IMR-90 (cell line): Measurements from ENCODE around the gene MYPN. TPM values are rescaled to one million over a fixed set of nuclear protein-coding genes. Genes with fewer than 3 reads are reported as not detected.

Experiments used
- ATAC-seq: fragments of 200-7000 bp; cut with Tn5 transposase; 2 replicates; pipeline ENCODE4 v1.9.1; 2020; ENCODE audit warnings: low read depth, mild to moderate bottlenecking, moderate library complexity
- BruUV-seq: library from RNA; stranded (reverse); fragments of 400-500 nt; replicated peaks from 2 replicates; lab custom pipeline; 2021; lab: Mats Ljungman, UMichigan
- CTCF ChIA-PET: fragments of 300-600 bp; formaldehyde crosslinking; extraction: SDS; loops from one replicate; lab custom pipeline; 2021; ENCODE audit warnings: antibody characterized with exemption; lab: Yijun Ruan, JAX
- POLR2A ChIA-PET: fragments of 300-600 bp; sonication (Branson Sonifier 250); formaldehyde crosslinking; loops from one replicate; lab custom pipeline; 2022; ENCODE audit warnings: antibody characterized with exemption; ENCODE audit not compliant: unreplicated experiment; lab: Charles Lee
- DNase-seq: peaks from one replicate; pipeline ENCODE4 v3.0.0; 2013
- H2AFZ ChIP-seq: replicated peaks from 2 replicates; pipeline ENCODE3; 2013; ENCODE audit warnings: low read length, mild to moderate bottlenecking; ENCODE audit not compliant: poor library complexity
- H2AK5ac ChIP-seq: 2 replicates; pipeline ENCODE4 v1.6.1; 2013; ENCODE audit warnings: low read depth, low read length, inconsistent platforms
- H2AK9ac ChIP-seq: replicated peaks from 2 replicates; pipeline ENCODE3; 2013; ENCODE audit warnings: mild to moderate bottlenecking, low read depth, low read length, moderate library complexity; ENCODE audit not compliant: poor library complexity
- H2BK120ac ChIP-seq: 2 replicates; pipeline ENCODE4 v1.6.1; 2013; ENCODE audit warnings: low read depth, low read length, inconsistent platforms
- H2BK15ac ChIP-seq: 3 replicates; pipeline ENCODE4 v1.6.1; 2013; ENCODE audit warnings: low read depth, low read length, inconsistent platforms
- H2BK20ac ChIP-seq: 2 replicates; pipeline ENCODE4 v1.6.1; 2013; ENCODE audit warnings: low read depth, mild to moderate bottlenecking, inconsistent platforms, low read length, moderate library complexity
- H2BK5ac ChIP-seq: 2 replicates; pipeline ENCODE4 v1.6.1; 2013; ENCODE audit warnings: mild to moderate bottlenecking, low read depth, low read length, inconsistent platforms; ENCODE audit not compliant: poor library complexity, severe bottlenecking
- H3K14ac ChIP-seq: replicated peaks from 2 replicates; pipeline ENCODE4 v1.6.1; 2013; ENCODE audit warnings: low read depth, low read length, inconsistent platforms
- H3K18ac ChIP-seq: 2 replicates; pipeline ENCODE4 v1.6.1; 2013; ENCODE audit warnings: low read depth, low read length, control low read depth
- H3K23ac ChIP-seq: 2 replicates; pipeline ENCODE4 v1.6.1; 2013; ENCODE audit warnings: low read depth, low read length, inconsistent platforms
- H3K27ac ChIP-seq: 2 replicates; pipeline ENCODE4 v1.5.1; 2013; ENCODE audit warnings: mild to moderate bottlenecking, control low read depth, low read length; ENCODE audit not compliant: insufficient read depth
- H3K27me3 ChIP-seq: 2 replicates; pipeline ENCODE4 v1.6.1; 2013; ENCODE audit warnings: low read length; ENCODE audit not compliant: control insufficient read depth, insufficient read depth
- H3K36me3 ChIP-seq: 2 replicates; pipeline ENCODE4 v1.6.1; 2013; ENCODE audit warnings: low read length, mixed read lengths; ENCODE audit not compliant: control insufficient read depth, insufficient read depth
- H3K4ac ChIP-seq: 2 replicates; pipeline ENCODE4 v1.6.1; 2013; ENCODE audit warnings: low read depth, low read length, inconsistent platforms
- H3K4me1 ChIP-seq: 2 replicates; pipeline ENCODE4 v1.6.1; 2013; ENCODE audit warnings: low read length, mixed read lengths; ENCODE audit not compliant: control insufficient read depth, insufficient read depth
- H3K4me2 ChIP-seq: 2 replicates; pipeline ENCODE4 v1.6.1; 2013; ENCODE audit warnings: low read depth, mild to moderate bottlenecking, control low read depth, low read length, moderate library complexity
- H3K4me3 ChIP-seq: 2 replicates; pipeline ENCODE4 v1.5.1; 2013; ENCODE audit warnings: low read depth, mild to moderate bottlenecking, control low read depth, low read length, moderate library complexity; ENCODE audit not compliant: insufficient read depth
- H3K56ac ChIP-seq: 2 replicates; pipeline ENCODE4 v1.6.1; 2013; ENCODE audit warnings: low read length, inconsistent platforms; ENCODE audit not compliant: insufficient read depth; ENCODE audit errors: extremely low read depth
- H3K79me1 ChIP-seq, 2 experiments: 2 replicates each; pipeline ENCODE4 v1.6.1; 2013; ENCODE audit warnings: low read length in 2 of 2, inconsistent platforms in 1 of 2, low read depth in 1 of 2
- H3K9ac ChIP-seq: 2 replicates; pipeline ENCODE4 v1.6.1; 2013; ENCODE audit warnings: low read depth, low read length, control low read depth
- H3K9me1 ChIP-seq: 2 replicates; pipeline ENCODE4 v1.6.1; 2013; ENCODE audit warnings: low read length, inconsistent platforms; ENCODE audit not compliant: insufficient read depth
- H3K9me3 ChIP-seq: 2 replicates; pipeline ENCODE4 v1.6.1; 2013; ENCODE audit warnings: low read length; ENCODE audit not compliant: control insufficient read depth, insufficient read depth
- H4K20me1 ChIP-seq: 2 replicates; pipeline ENCODE4 v1.6.1; 2013; ENCODE audit warnings: low read length, inconsistent platforms; ENCODE audit not compliant: insufficient read depth
- H4K5ac ChIP-seq: 2 replicates; pipeline ENCODE4 v1.6.1; 2013; ENCODE audit warnings: mild to moderate bottlenecking, low read depth, low read length, control low read depth
- H4K8ac ChIP-seq, 2 experiments: 2 replicates each; pipeline ENCODE4 v1.6.1; 2013; ENCODE audit warnings: low read depth in 2 of 2, low read length in 2 of 2, control low read depth in 1 of 2, inconsistent platforms in 1 of 2
- H4K91ac ChIP-seq: 2 replicates; pipeline ENCODE4 v1.6.1; 2013; ENCODE audit warnings: low read depth, low read length, inconsistent platforms; ENCODE audit not compliant: insufficient read depth
- MXI1 ChIP-seq: IDR thresholded peaks from 2 replicates; pipeline ENCODE4 v1.6.1; 2012; ENCODE audit warnings: low read depth, mild to moderate bottlenecking, low read length, moderate library complexity, borderline replicate concordance
- RAD21 ChIP-seq: IDR thresholded peaks from 2 replicates; pipeline ENCODE4 v1.6.1; 2012; ENCODE audit warnings: low read length, improper control_type of control experiment
- SMC3 ChIP-seq: fragments of 150-350 bp; IDR thresholded peaks from 2 replicates; pipeline ENCODE4 v1.6.1; 2016; ENCODE audit warnings: low read depth, mild to moderate bottlenecking, antibody characterized with exemption, low read length, moderate library complexity
- WGBS, 2 experiments: methylation state at CpG; one replicate each; pipeline versions ENCODE4 v1.1.5 to v1.1.7; 2013; ENCODE audit warnings: missing lambda C conversion rate in 2 of 2; ENCODE audit not compliant: insufficient read length in 1 of 2; ENCODE audit errors: extremely low coverage in 2 of 2; 5-methylcytosine and 5-hydroxymethylcytosine counted together
- dilution Hi-C: fragments of 300-500 bp; cut with HindIII; formaldehyde crosslinking; loops from one replicate; pipeline ENCODE4 v1.14.3; 2018; ENCODE audit warnings: low sequenced_read_pairs; ENCODE audit not compliant: unreplicated experiment
- in situ Hi-C: fragments of 300-500 bp; cut with MboI; formaldehyde crosslinking; loops from 3 replicates; pipeline ENCODE4 v1.14.3; 2019; ENCODE audit warnings: low sequenced_read_pairs, inconsistent platforms, mixed read lengths
- intact Hi-C: fragments of 100-400 bp; cut with micrococcal nuclease; formaldehyde crosslinking; loops from 2 replicates; pipeline ENCODE4 v1.10.0; 2022
- polyA plus RNA-seq, 3 experiments: library from polyadenylated mRNA; depleted of rRNA; stranded (reverse); fragments of >200 nt; gene quantifications; 2 replicates each; pipeline ENCODE4 v1.2.3, GENCODE V29; 2012; ENCODE audit warnings: low replicate concordance in 1 of 3
- total RNA-seq: library from RNA; depleted of rRNA; stranded (reverse); fragments of >200 nt; gene quantifications from 2 replicates; pipeline ENCODE4 v1.2.3, GENCODE V29; 2012
- TF ChIP-seq, protein P1 (sequence below): conservative IDR thresholded peaks from 2 replicates; pipeline ENCODE4 v1.5.1; 2012; ENCODE audit warnings: mild to moderate bottlenecking, low read depth, low read length, improper control_type of control experiment

Gene MYPN
- total and polyA plus RNA-seq, 2 of the 4 experiments (the other 2 are of a cell fraction), result 7.8 to 13.1 TPM

DNA sequence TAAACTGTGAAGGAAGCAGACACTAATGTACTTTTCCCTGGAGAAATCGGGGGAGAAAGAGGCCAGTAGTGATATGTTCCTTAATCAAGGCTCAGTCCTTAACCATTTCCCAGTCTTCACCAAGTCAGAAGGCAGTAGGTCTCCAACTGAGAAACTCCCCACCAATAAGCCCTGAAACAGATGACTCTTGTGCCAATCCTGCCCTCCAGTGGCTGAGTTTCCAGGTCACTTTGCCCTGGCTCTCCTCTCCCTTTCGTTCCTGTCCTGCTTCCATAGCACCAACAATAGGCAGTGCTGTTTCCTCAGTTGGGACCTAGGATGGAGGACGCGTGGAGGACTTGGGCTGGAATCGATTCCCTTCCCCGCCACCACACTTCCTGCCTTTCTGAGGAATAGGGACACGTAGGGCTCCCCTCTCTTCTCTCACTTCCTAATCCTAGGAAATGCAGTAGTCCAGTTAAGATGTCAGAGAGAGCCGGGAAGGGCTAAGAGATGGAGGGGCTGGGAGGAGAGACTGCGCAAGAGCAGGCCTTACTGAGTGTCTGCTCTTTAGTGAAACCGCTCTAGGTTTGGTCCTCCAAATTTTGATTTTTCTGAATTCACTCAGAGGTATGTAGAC is 99.2 kb downstream of the MYPN start (continued):
- TF ChIP-seq SMC3, result peak; percentile 77

DNA sequence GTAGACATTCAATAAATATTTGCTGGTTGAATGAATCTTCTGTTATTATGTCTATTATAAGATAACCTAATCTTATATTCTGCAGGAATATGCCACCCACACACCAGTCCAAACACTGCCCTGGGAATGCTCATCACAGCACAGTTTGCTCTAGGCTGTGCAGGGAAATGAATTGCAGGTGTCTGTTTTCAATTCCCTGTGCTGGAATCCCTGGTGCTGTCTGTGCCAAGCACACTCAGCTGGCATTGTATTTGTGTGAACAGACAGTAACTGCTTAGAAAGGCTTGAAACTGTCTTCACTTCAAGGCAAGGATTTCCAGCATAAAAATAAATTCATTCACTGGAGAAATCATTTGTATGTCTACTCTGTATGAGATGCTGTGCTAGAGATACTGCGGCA is 102.4 kb downstream of the MYPN start:
- Histone ChIP-seq H2BK120ac (no peak overlapping the region), H4K91ac (no peak overlapping the region), H2AK9ac (no peak overlapping the region), H3K18ac (no peak overlapping the region), H2AFZ (no peak overlapping the region), H3K23ac (no peak overlapping the region), H3K27ac (no peak overlapping the region), H3K36me3 (peaks cover 1% of the 10 kb centered on the region; the same call in 1 of the 2 replicates), H3K56ac (no peak overlapping the region), H3K9ac (no peak overlapping the region), H2BK15ac (no peak overlapping the region), H3K9me1 (no peaks in the 10 kb centered on the region), H4K8ac (no peak overlapping the region), H3K27me3 (no peaks in the 10 kb centered on the region), H3K9me3 (no peaks in the 10 kb centered on the region), H3K4me1 (peaks cover 2% of the 10 kb centered on the region), H3K4ac (no peak overlapping the region), H4K20me1 (no peaks in the 10 kb centered on the region), H3K14ac (no peak overlapping the region), H2BK5ac (no peak overlapping the region), H4K5ac (no peak overlapping the region), H3K4me3 (no peak overlapping the region), H2BK20ac (no peak overlapping the region), H2AK5ac (no peak overlapping the region), H3K79me1 (no peaks in the 10 kb centered on the region), H3K4me2 (no peak overlapping the region)
- POLR2A ChIA-PET, result no interaction called here
- ATAC-seq, result no peak
- in situ Hi-C loops (no loop called here), intact Hi-C loops (loop anchor here (1.0 kb wide), 1 partner anchor 91 kb away; no protein-coding TSS in a partner anchor), dilution Hi-C loops (no loop called here)
- WGBS, 2 experiments, result no CpG with 5 or more reads among the region's 1 CpG
- CTCF ChIA-PET, result interaction anchor here (3.3 kb wide), 1 partner anchor 90 kb away, joined by 28 read pairs; no protein-coding TSS in a partner anchor
- DNase-seq, result no peak
- no TSS peak for BruUV-seq
- TF ChIP-seq, protein P1, sequence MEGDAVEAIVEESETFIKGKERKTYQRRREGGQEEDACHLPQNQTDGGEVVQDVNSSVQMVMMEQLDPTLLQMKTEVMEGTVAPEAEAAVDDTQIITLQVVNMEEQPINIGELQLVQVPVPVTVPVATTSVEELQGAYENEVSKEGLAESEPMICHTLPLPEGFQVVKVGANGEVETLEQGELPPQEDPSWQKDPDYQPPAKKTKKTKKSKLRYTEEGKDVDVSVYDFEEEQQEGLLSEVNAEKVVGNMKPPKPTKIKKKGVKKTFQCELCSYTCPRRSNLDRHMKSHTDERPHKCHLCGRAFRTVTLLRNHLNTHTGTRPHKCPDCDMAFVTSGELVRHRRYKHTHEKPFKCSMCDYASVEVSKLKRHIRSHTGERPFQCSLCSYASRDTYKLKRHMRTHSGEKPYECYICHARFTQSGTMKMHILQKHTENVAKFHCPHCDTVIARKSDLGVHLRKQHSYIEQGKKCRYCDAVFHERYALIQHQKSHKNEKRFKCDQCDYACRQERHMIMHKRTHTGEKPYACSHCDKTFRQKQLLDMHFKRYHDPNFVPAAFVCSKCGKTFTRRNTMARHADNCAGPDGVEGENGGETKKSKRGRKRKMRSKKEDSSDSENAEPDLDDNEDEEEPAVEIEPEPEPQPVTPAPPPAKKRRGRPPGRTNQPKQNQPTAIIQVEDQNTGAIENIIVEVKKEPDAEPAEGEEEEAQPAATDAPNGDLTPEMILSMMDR, result no peak
- TF ChIP-seq RAD21 (no peak), MXI1 (no peak)
